Large intestine (tissue), 3 donors: ENCODE data around the gene C12orf60. TPM values are rescaled to one million over a fixed set of nuclear protein-coding genes. Genes with fewer than 3 reads are reported as not detected.

Experiments used
- DNase-seq, 2 donors: peaks; one replicate each; pipeline versions ENCODE4 v3.0.0 to v3.0.0-alpha.2; 2013
- H3K27ac ChIP-seq: one replicate; pipeline ENCODE4 v1.5.1; 2013; ENCODE audit warnings: low read length
- H3K27me3 ChIP-seq: 2 replicates; pipeline ENCODE4 v1.6.1; 2013; ENCODE audit warnings: low read length; ENCODE audit not compliant: control insufficient read depth, insufficient read depth
- H3K36me3 ChIP-seq: 2 replicates; pipeline ENCODE4 v1.6.1; 2013; ENCODE audit warnings: low read length; ENCODE audit not compliant: control insufficient read depth, insufficient read depth
- H3K4me1 ChIP-seq: one replicate; pipeline ENCODE4 v1.6.1; 2013; ENCODE audit warnings: low read length; ENCODE audit not compliant: control insufficient read depth, insufficient read depth
- H3K4me3 ChIP-seq: one replicate; pipeline ENCODE4 v1.5.1; 2013; ENCODE audit warnings: low read length
- H3K9me3 ChIP-seq: one replicate; pipeline ENCODE4 v1.6.1; 2013; ENCODE audit warnings: mild to moderate bottlenecking, low read depth, low read length, moderate library complexity; ENCODE audit not compliant: control insufficient read depth
- WGBS: methylation state at CpG from one replicate; pipeline ENCODE4 v1.1.5; 2013; ENCODE audit warnings: low lambda C conversion rate; ENCODE audit not compliant: insufficient coverage; 5-methylcytosine and 5-hydroxymethylcytosine counted together
- polyA plus RNA-seq: library from polyadenylated mRNA; unstranded; fragments of 120-200 nt; gene quantifications from one replicate; pipeline ENCODE4 v1.2.1, GENCODE V29; 2013

C12orf60 gene
- polyA plus RNA-seq, 1 donor = 1.8 TPM

GRCh38 chr12:14803830-14804160 is 325 bp downstream of the C12orf60 start:
- H3K27ac ChIP-seq = peak overlapping the region; percentile 87
- no peaks in the 10 kb centered on the region for H3K9me3 ChIP-seq
- peak overlapping the region; percentile 86 for H3K4me3 ChIP-seq
- DNase-seq = no peak
- WGBS = no CpG with 5 or more reads among the region's 12 CpGs
- peaks cover 5% of the 10 kb centered on the region for H3K36me3 ChIP-seq
- no peaks in the 10 kb centered on the region for H3K27me3 ChIP-seq
- peaks cover 9% of the 10 kb centered on the region for H3K4me1 ChIP-seq

- Histone ChIP-seq H3K4me3 (no peak overlapping the region), H3K36me3 (no peaks in the 10 kb centered on the region), H3K9me3 (no peaks in the 10 kb centered on the region), H3K4me1 (no peaks in the 10 kb centered on the region), H3K27me3 (no peaks in the 10 kb centered on the region), H3K27ac (no peak overlapping the region)
- whole genome bisulfite sequencing = 67% methylated on average over 3 of the region's 5 CpGs
- DNase-seq = no peak
Observed at GRCh38 chr12:14810167-14810952, 6.9 kb downstream of the C12orf60 start.

GRCh38 chr12:14810953-14811483 is 7.5 kb downstream of the C12orf60 start:
- Histone ChIP-seq H3K27ac (no peak overlapping the region), H3K4me3 (no peak overlapping the region), H3K27me3 (no peaks in the 10 kb centered on the region), H3K4me1 (no peaks in the 10 kb centered on the region), H3K9me3 (no peaks in the 10 kb centered on the region), H3K36me3 (no peaks in the 10 kb centered on the region)
- no CpG with 5 or more reads among the region's 1 CpG for WGBS
- no peak for DNase-seq

- Histone ChIP-seq H3K27ac (no peak overlapping the region), H3K9me3 (no peaks in the 10 kb centered on the region), H3K27me3 (no peaks in the 10 kb centered on the region), H3K36me3 (no peaks in the 10 kb centered on the region), H3K4me3 (no peak overlapping the region), H3K4me1 (no peaks in the 10 kb centered on the region)
- no peak for DNase-seq
- 100% methylated on average over 1 of the region's 2 CpGs for WGBS
Observed at GRCh38 chr12:14811486-14811885, 8.0 kb downstream of the C12orf60 start.

GRCh38 chr12:14814014-14814413 is 10.5 kb downstream of the C12orf60 start, which contains the start of gene SMCO3:
TSS of gene SMCO3 (minus strand) at chr12:14814182. CDS start at chr12:14806680, 7,502 bp downstream.
- H3K4me1 ChIP-seq = no peaks in the 10 kb centered on the region
- no peaks in the 10 kb centered on the region for H3K36me3 ChIP-seq
- WGBS = no CpG with 5 or more reads among the region's 3 CpGs
- H3K27ac ChIP-seq = no peak within 1 kb of the TSS
- H3K27me3 ChIP-seq = no peaks in the 10 kb centered on the region
- no peak for DNase-seq
- no peak within 1 kb of the TSS for H3K4me3 ChIP-seq
- H3K9me3 ChIP-seq = no peaks in the 10 kb centered on the region

GRCh38 chr12:14824012-14824634 is 20.7 kb downstream of the C12orf60 start:
- Histone ChIP-seq H3K9me3 (no peaks in the 10 kb centered on the region), H3K27me3 (no peaks in the 10 kb centered on the region), H3K27ac (no peak overlapping the region), H3K4me1 (no peaks in the 10 kb centered on the region), H3K4me3 (no peak overlapping the region), H3K36me3 (no peaks in the 10 kb centered on the region)
- 100% methylated on average over 1 of the region's 1 CpG for WGBS
- DNase-seq = no peak

GRCh38 chr12:14825256-14825655 is 21.8 kb downstream of the C12orf60 start:
- Histone ChIP-seq H3K27ac (no peak overlapping the region), H3K36me3 (no peaks in the 10 kb centered on the region), H3K4me3 (no peak overlapping the region), H3K4me1 (no peaks in the 10 kb centered on the region), H3K27me3 (no peaks in the 10 kb centered on the region), H3K9me3 (no peaks in the 10 kb centered on the region)
- no peak for DNase-seq

- 93% methylated on average over 4 of the region's 5 CpGs for WGBS
- no peaks in the 10 kb centered on the region for H3K9me3 ChIP-seq
- H3K27ac ChIP-seq = no peak overlapping the region
- H3K27me3 ChIP-seq = no peaks in the 10 kb centered on the region
- H3K4me1 ChIP-seq = no peaks in the 10 kb centered on the region
- no peak for DNase-seq
- no peaks in the 10 kb centered on the region for H3K36me3 ChIP-seq
- no peak overlapping the region for H3K4me3 ChIP-seq
Observed at GRCh38 chr12:14826491-14826890, 23.0 kb downstream of the C12orf60 start.

GRCh38 chr12:14827043-14827442 is 23.6 kb downstream of the C12orf60 start:
- WGBS = no CpG with 5 or more reads among the region's 2 CpGs
- no peak for DNase-seq
- Histone ChIP-seq H3K9me3 (no peaks in the 10 kb centered on the region), H3K4me1 (no peaks in the 10 kb centered on the region), H3K36me3 (no peaks in the 10 kb centered on the region), H3K27ac (no peak overlapping the region), H3K27me3 (no peaks in the 10 kb centered on the region), H3K4me3 (no peak overlapping the region)

- Histone ChIP-seq H3K9me3 (no peaks in the 10 kb centered on the region), H3K27me3 (no peaks in the 10 kb centered on the region), H3K4me1 (no peaks in the 10 kb centered on the region), H3K4me3 (no peak overlapping the region), H3K36me3 (no peaks in the 10 kb centered on the region), H3K27ac (no peak overlapping the region)
- no peak for DNase-seq
Observed at GRCh38 chr12:14828892-14829291, 25.4 kb downstream of the C12orf60 start.

- H3K4me3 ChIP-seq = no peak overlapping the region
- no CpG with 5 or more reads among the region's 3 CpGs for WGBS
- no peaks in the 10 kb centered on the region for H3K9me3 ChIP-seq
- no peaks in the 10 kb centered on the region for H3K36me3 ChIP-seq
- H3K27me3 ChIP-seq = no peaks in the 10 kb centered on the region
- no peak overlapping the region for H3K27ac ChIP-seq
- no peaks in the 10 kb centered on the region for H3K4me1 ChIP-seq
- DNase-seq = no peak
Observed at GRCh38 chr12:14833336-14833735, 29.9 kb downstream of the C12orf60 start.
